SK-N-SH (cell line): Measurements from ENCODE around the gene SLCO2A1. TPM values are rescaled to one million over a fixed set of nuclear protein-coding genes. Genes with fewer than 3 reads are reported as not detected.

Source experiments
- CTCF ChIA-PET: fragments of 300-600, 350-600 bp; formaldehyde crosslinking; extraction: SDS; loops from one replicate; lab custom pipeline; 2021; lab: Yijun Ruan, JAX
- POLR2A ChIA-PET: fragments of 350-600 bp; sonication (Branson Sonifier 250); formaldehyde crosslinking; extraction: SDS; loops from one replicate; lab custom pipeline; 2020; ENCODE audit warnings: antibody characterized with exemption, inconsistent platforms; lab: Yijun Ruan, JAX
- DNase-seq: peaks from one replicate; pipeline ENCODE4 v3.0.0; 2012
- H2AFZ ChIP-seq: fragments of 200-600 bp; sonication (generic); 2 replicates; pipeline ENCODE4 v1.8.1; 2016; ENCODE audit warnings: antibody characterized with exemption, mild to moderate bottlenecking, low read depth
- H3F3A ChIP-seq: fragments of 200-600 bp; sonication (generic); replicated peaks from 2 replicates; pipeline ENCODE3; 2016; ENCODE audit warnings: antibody characterized with exemption, mild to moderate bottlenecking; ENCODE audit not compliant: insufficient read depth
- H3K27ac ChIP-seq, 2 experiments: fragments of 200-500 bp in 1 of 2; fragments of 200-600 bp in 1 of 2; sonication (Bioruptor generic) in 1 of 2; sonication (generic), shearing (Covaris generic) in 1 of 2; 2 replicates each; pipeline versions ENCODE4 v1.5.1 to v1.6.1; 2014 to 2016; ENCODE audit warnings: low read depth in 2 of 2, inconsistent platforms in 1 of 2, low read length in 1 of 2, mild to moderate bottlenecking in 1 of 2, mixed read lengths in 1 of 2
- H3K27me3 ChIP-seq: fragments of 200-600 bp; sonication (generic), shearing (Covaris generic); 2 replicates; pipeline ENCODE4 v1.6.1; 2016; ENCODE audit warnings: mixed run types; ENCODE audit not compliant: insufficient read depth
- H3K36me3 ChIP-seq, 2 experiments: fragments of 200-500 bp in 1 of 2; fragments of 200-600 bp in 1 of 2; sonication (Bioruptor generic) in 1 of 2; sonication (generic) in 1 of 2; replicated peaks in 1 of 2; 2 replicates each; pipeline versions ENCODE3 to v1.5.1; 2014 to 2016; ENCODE audit warnings: low read length in 1 of 2, mild to moderate bottlenecking in 1 of 2; ENCODE audit not compliant: insufficient read depth in 2 of 2, control insufficient read depth in 1 of 2
- H3K4me1 ChIP-seq, 2 experiments: fragments of 200-500 bp in 1 of 2; fragments of 200-600 bp in 1 of 2; sonication (Bioruptor generic) in 1 of 2; sonication (generic), shearing (Covaris generic) in 1 of 2; 2 replicates each; pipeline versions ENCODE4 v1.5.1 to v1.6.1; 2014 to 2016; ENCODE audit warnings: low read depth in 1 of 2, low read length in 1 of 2, mixed run types in 1 of 2; ENCODE audit not compliant: insufficient read depth in 2 of 2, control insufficient read depth in 1 of 2
- H3K4me2 ChIP-seq: fragments of 200-600 bp; sonication (generic), shearing (Covaris generic); 2 replicates; pipeline ENCODE4 v1.6.1; 2017; ENCODE audit warnings: mixed run types
- H3K4me3 ChIP-seq, 2 experiments: fragments of 200-500 bp in 1 of 2; fragments of 200-600 bp in 1 of 2; sonication (Bioruptor generic) in 1 of 2; sonication (generic), shearing (Covaris generic) in 1 of 2; 2 replicates each; pipeline versions ENCODE4 v1.5.1 to v1.8.1; 2014 to 2016; ENCODE audit warnings: low read depth in 2 of 2, inconsistent platforms in 1 of 2, low read length in 1 of 2, mild to moderate bottlenecking in 1 of 2, mixed read lengths in 1 of 2, moderate library complexity in 1 of 2
- H3K79me2 ChIP-seq: fragments of 200-600 bp; sonication (generic); 2 replicates; pipeline ENCODE4 v1.8.1; 2017; ENCODE audit warnings: mild to moderate bottlenecking; ENCODE audit not compliant: insufficient read depth
- H3K9ac ChIP-seq: fragments of 200-600 bp; sonication (generic); 2 replicates; pipeline ENCODE4 v1.6.1; 2017; ENCODE audit warnings: mixed run types
- H3K9me2 ChIP-seq: fragments of 200-600 bp; sonication (generic); 2 replicates; pipeline ENCODE4 v1.6.1; 2017; ENCODE audit warnings: mixed run types
- H3K9me3 ChIP-seq: fragments of 200-600 bp; sonication (generic); 2 replicates; pipeline ENCODE4 v1.6.1; 2017; ENCODE audit warnings: mixed run types, mild to moderate bottlenecking, moderate library complexity
- H4K20me1 ChIP-seq: fragments of 200-600 bp; sonication (generic); 2 replicates; pipeline ENCODE4 v1.6.1; 2017; ENCODE audit warnings: mild to moderate bottlenecking, mixed run types; ENCODE audit not compliant: insufficient read depth
- CHD2 ChIP-seq: fragments of 150-350 bp; IDR thresholded peaks from 2 replicates; pipeline ENCODE4 v1.6.1; 2018; ENCODE audit warnings: low read length; ENCODE audit not compliant: partially characterized antibody
- EZH2phosphoT487 ChIP-seq: fragments of 200-600 bp; sonication (generic); IDR thresholded peaks from 2 replicates; pipeline ENCODE4 v1.6.1; 2017; ENCODE audit warnings: low read depth, mixed run types, mild to moderate bottlenecking, antibody characterized with exemption, moderate library complexity, borderline replicate concordance
- GABPA ChIP-seq: IDR thresholded peaks from 2 replicates; pipeline ENCODE4 v1.4.0; 2012; ENCODE audit warnings: low read depth, mild to moderate bottlenecking
- IRF3 ChIP-seq: fragments of 150-350 bp; IDR thresholded peaks from 2 replicates; pipeline ENCODE4 v1.6.1; 2016; ENCODE audit warnings: mild to moderate bottlenecking, low read depth, low read length
- JUND ChIP-seq: IDR thresholded peaks from 2 replicates; pipeline ENCODE4 v1.4.0; 2012
- MXI1 ChIP-seq: IDR thresholded peaks from 2 replicates; pipeline ENCODE4 v1.6.1; 2012; ENCODE audit warnings: mild to moderate bottlenecking, low read depth, low read length, improper control_type of control experiment
- NFIC ChIP-seq: IDR thresholded peaks from 2 replicates; pipeline ENCODE4 v1.4.0; 2012; ENCODE audit warnings: borderline replicate concordance
- PBX3 ChIP-seq: IDR thresholded peaks from 2 replicates; pipeline ENCODE4; 2012
- POLR2AphosphoS5 ChIP-seq: IDR thresholded peaks from 2 replicates; pipeline ENCODE4 v1.6.1; 2012; ENCODE audit warnings: low read depth, low read length
- RCOR1 ChIP-seq: fragments of 150-350 bp; IDR thresholded peaks from 2 replicates; pipeline ENCODE4 v1.6.1; 2017; ENCODE audit warnings: antibody characterized with exemption, low read length
- RFX5 ChIP-seq: IDR thresholded peaks from 2 replicates; pipeline ENCODE4 v1.6.1; 2012; ENCODE audit warnings: mild to moderate bottlenecking, improper control_type of control experiment, low read length
- SIN3A ChIP-seq: IDR thresholded peaks from 2 replicates; pipeline ENCODE4 v1.6.1; 2012; ENCODE audit warnings: low read depth, mild to moderate bottlenecking, low read length, moderate library complexity, borderline replicate concordance
- SMC3 ChIP-seq: IDR thresholded peaks from 2 replicates; pipeline ENCODE4 v1.6.1; 2012; ENCODE audit warnings: low read depth, low read length, improper control_type of control experiment
- TAF1 ChIP-seq: IDR thresholded peaks from 2 replicates; pipeline ENCODE4 v1.6.1; 2012; ENCODE audit warnings: low read depth, mild to moderate bottlenecking, low read length, moderate library complexity, borderline replicate concordance
- TCF12 ChIP-seq: IDR thresholded peaks from 2 replicates; pipeline ENCODE4 v1.4.0; 2012
- TEAD4 ChIP-seq: IDR thresholded peaks from 2 replicates; pipeline ENCODE4 v1.4.0; 2012; ENCODE audit warnings: mild to moderate bottlenecking, borderline replicate concordance; ENCODE audit not compliant: insufficient read depth
- USF1 ChIP-seq: IDR thresholded peaks from 2 replicates; pipeline ENCODE4 v1.4.0; 2012; ENCODE audit warnings: low read depth, borderline replicate concordance
- USF2 ChIP-seq: fragments of 150-350 bp; IDR thresholded peaks from 2 replicates; pipeline ENCODE4 v1.6.1; 2017; ENCODE audit warnings: antibody characterized with exemption, low read length, low read depth, borderline replicate concordance
- YY1 ChIP-seq: IDR thresholded peaks from 2 replicates; pipeline ENCODE4 v1.4.0; 2012; ENCODE audit warnings: low read depth, mild to moderate bottlenecking
- WGBS: methylation state at CpG from one replicate; pipeline ENCODE4 v1.1.6; 2017; ENCODE audit warnings: low lambda C conversion rate; 5-methylcytosine and 5-hydroxymethylcytosine counted together
- polyA plus RNA-seq, 3 experiments: library from polyadenylated mRNA; depleted of rRNA; stranded (reverse); fragments of >200 nt; gene quantifications; 2 replicates each; pipeline ENCODE4 v1.2.3, GENCODE V29; 2012

SLCO2A1 gene
- polyA plus RNA-seq, 1 of the 3 experiments (the other 2 are of a cell fraction) = 9.3 TPM

GRCh38 chr3:134020135-134020680 is 9.5 kb downstream of the SLCO2A1 start:
- Histone ChIP-seq H2AFZ (no peak overlapping the region), H3K9me3 (no peaks in the 10 kb centered on the region), H3K4me2 (no peak overlapping the region), H3K4me3 (no peak overlapping the region), H3K27me3 (no peaks in the 10 kb centered on the region), H3K9me2 (no peaks in the 10 kb centered on the region), H3K9ac (no peak overlapping the region), H3K27ac (no peak overlapping the region), H3K79me2 (no peaks in the 10 kb centered on the region), H3K36me3 (no peaks in the 10 kb centered on the region), H3K4me1 (no peaks in the 10 kb centered on the region; a peak in 1 of 4 replicates), H4K20me1 (no peaks in the 10 kb centered on the region), H3F3A (no peaks in the 10 kb centered on the region)
- WGBS = 91% methylated on average over 22 of the region's 22 CpGs
- POLR2A ChIA-PET = no interaction called here
- DNase-seq = no peak
- CTCF ChIA-PET = no interaction called here
- no peak for TF ChIP-seq GABPA
- no peak for TF ChIP-seq PBX3
- TF ChIP-seq TCF12 = no peak
- TF ChIP-seq EZH2phosphoT487 = no peak
- no peak for TF ChIP-seq CHD2
- TF ChIP-seq POLR2AphosphoS5 = no peak
- no peak for TF ChIP-seq SIN3A
- no peak for TF ChIP-seq SMC3
- no peak for TF ChIP-seq YY1
- no peak for TF ChIP-seq MXI1
- TF ChIP-seq TAF1 = no peak
- no peak for TF ChIP-seq NFIC
- no peak for TF ChIP-seq USF1
- TF ChIP-seq JUND = no peak
- TF ChIP-seq IRF3 = no peak
- TF ChIP-seq RCOR1 = no peak
- no peak for TF ChIP-seq RFX5
- TF ChIP-seq USF2 = no peak
- no peak for TF ChIP-seq TEAD4
